Suppressor macrophage treated with lipopolysaccharide for 1 hour (primary cell): ENCODE results near the gene GPC3.
"Not testable (repeated sequence)": the region's sequence is repeated elsewhere in the genome, so short reads cannot be mapped to it uniquely, and the experiment has no call there.

Source experiments
- DNase-seq, 3 donors: peaks; one replicate each; pipeline ENCODE4 v3.0.0-alpha.2; 2020 to 2022

Gene GPC3

GRCh38 chrX:133985164-133985966 is at the start of gene GPC3:
Gene GPC3 (minus strand): TSS chrX:133985594.
- peak; percentile 18 to 46 (median 18) for DNase-seq

GRCh38 chrX:134032441-134032840 is 47.0 kb upstream of the GPC3 start:
- no peak for DNase-seq

- DNase-seq, result peak in 2 of 3 donors; percentile 25 to 28
Observed at GRCh38 chrX:134026565-134027311, 41.3 kb upstream of the GPC3 start.

GRCh38 chrX:134025986-134026545 is 40.7 kb upstream of the GPC3 start:
- DNase-seq, result no peak

GRCh38 chrX:134024686-134025377 is 39.4 kb upstream of the GPC3 start:
- no peak for DNase-seq

GRCh38 chrX:134023851-134024281 is 38.5 kb upstream of the GPC3 start:
- peak; percentile 3 to 18 (median 8) for DNase-seq

GRCh38 chrX:134020910-134021309 is 35.5 kb upstream of the GPC3 start:
- no peak for DNase-seq

- no peak for DNase-seq
Observed at GRCh38 chrX:134019567-134020206, 34.3 kb upstream of the GPC3 start.

- DNase-seq, result not testable (repeated sequence)
Observed at GRCh38 chrX:134016309-134016708, 30.9 kb upstream of the GPC3 start.

- not testable (repeated sequence) for DNase-seq
Observed at GRCh38 chrX:134015510-134015909, 30.1 kb upstream of the GPC3 start.

- no peak for DNase-seq
Observed at GRCh38 chrX:134013524-134013923, 28.1 kb upstream of the GPC3 start.

GRCh38 chrX:134013092-134013497 is 27.7 kb upstream of the GPC3 start:
- DNase-seq, result no peak

- DNase-seq, result no peak
Observed at GRCh38 chrX:134010690-134011089, 25.3 kb upstream of the GPC3 start.

GRCh38 chrX:134007716-134008115 is 22.3 kb upstream of the GPC3 start:
- no peak for DNase-seq

- no peak for DNase-seq
Observed at GRCh38 chrX:134006484-134007161, 21.2 kb upstream of the GPC3 start.

GRCh38 chrX:134004084-134004483 is 18.7 kb upstream of the GPC3 start:
- DNase-seq, result no peak

- no peak for DNase-seq
Observed at GRCh38 chrX:134002921-134003615, 17.7 kb upstream of the GPC3 start.

- no peak for DNase-seq
Observed at GRCh38 chrX:134000260-134001245, 15.2 kb upstream of the GPC3 start.

- DNase-seq, result no peak
Observed at GRCh38 chrX:133999031-133999705, 13.8 kb upstream of the GPC3 start.
